IPS-11a (cell line): Measurements from ENCODE around the gene FAM135A.
"Not testable (repeated sequence)": the region's sequence is repeated elsewhere in the genome, so short reads cannot be mapped to it uniquely, and the experiment has no call there.

Source experiments
- H3K4me3 ChIP-seq: one replicate; pipeline ENCODE4 v1.5.1; 2013; ENCODE audit warnings: low read depth, low read length, control low read depth

The FAM135A gene

DNA sequence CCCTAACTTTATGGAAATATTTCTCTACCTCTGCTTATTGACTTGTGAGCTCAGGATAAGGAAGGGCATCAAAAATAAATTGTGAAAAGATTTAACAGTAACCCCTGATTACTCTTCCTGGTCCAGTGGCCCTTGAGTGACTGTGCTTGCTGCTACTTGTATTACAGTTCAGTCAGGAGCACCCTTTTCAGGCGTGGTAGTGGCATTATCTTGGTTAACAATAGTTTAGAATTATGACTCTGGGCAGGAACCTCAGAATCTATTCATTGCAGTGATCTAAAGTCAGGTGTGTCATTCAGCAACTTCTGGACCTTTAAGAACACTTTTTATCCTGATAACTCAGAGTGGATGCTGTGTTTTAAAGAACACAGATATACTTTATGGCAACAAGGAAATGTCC, 43.4 kb downstream of the FAM135A start:
- H3K4me3 ChIP-seq: no peak overlapping the region

DNA sequence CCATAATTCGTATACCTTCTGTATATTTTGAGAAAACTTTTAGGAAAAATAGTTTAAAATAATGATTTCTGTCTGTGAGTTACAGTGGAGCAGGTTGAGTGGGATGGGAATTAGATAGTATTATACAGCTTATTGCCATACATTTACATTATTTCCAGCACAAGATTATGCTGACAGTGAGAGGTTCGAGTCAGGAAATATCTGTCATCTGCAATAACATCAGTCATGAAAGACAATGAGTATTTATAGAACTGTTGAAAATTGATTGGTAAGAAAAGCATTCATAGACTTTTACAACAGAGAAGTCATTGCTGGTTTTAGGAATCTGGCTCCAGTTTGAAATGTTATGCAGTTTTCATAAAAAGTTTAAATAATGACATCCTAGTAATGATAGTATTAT, 45.9 kb downstream of the FAM135A start:
- H3K4me3 ChIP-seq: no peak overlapping the region

DNA sequence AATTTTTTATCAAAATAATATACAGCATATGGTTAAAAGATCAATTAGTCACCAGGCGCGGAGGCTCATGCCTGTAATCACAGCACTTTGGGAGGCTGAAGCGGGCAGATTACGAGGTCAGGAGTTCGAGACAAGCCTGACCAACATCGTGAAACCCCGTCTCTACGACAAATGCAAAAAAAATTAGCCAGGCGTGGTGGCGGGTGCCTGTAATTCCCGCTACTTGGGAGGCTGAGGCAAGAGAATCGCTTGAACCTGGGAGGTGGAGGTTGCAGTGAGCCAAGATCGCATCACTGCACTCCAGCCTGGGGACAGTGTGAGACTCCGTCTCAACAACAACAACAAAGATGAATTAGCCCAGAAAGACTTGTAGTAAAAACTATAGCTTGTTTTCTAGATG, 46.4 kb downstream of the FAM135A start:
- not testable (repeated sequence) for H3K4me3 ChIP-seq

DNA sequence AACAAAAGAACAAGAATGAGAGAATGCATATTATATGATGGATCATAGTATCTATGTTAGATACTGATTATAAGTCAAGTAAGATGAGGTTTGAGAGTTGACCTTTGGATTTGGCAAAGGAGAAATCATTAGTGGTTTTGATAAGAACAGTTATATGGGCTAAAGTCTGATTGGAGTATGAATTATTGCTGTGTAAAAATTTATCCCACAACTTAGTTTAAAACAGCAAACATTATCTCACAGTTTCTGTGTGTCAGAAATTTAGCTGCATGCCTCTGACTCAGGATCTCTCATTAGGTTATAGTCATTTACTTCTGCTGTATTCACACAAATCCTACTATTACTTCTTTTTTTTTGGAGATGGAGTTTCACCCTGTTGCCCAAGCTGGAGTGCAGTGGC, 56.7 kb downstream of the FAM135A start:
- no peak overlapping the region for H3K4me3 ChIP-seq

DNA sequence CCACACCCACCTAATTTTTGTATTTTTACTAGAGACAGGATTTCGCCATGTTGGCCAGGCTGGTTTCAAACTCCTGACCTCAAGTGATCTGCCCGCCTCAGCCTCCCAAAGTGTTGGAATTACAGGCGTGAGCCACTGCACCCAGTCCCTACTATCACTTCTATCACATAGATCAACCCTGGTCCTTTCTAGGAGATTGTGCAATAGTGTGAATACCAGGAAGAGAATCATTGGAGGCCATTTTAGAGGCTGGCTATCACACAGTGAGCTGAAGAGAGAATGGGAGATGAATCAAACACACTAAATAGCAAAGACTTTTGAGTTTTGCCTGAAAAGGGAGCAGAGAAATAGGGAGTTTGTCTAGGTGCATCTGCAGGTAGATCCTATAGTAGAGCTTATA, 57.2 kb downstream of the FAM135A start:
- not testable (repeated sequence) for H3K4me3 ChIP-seq

DNA sequence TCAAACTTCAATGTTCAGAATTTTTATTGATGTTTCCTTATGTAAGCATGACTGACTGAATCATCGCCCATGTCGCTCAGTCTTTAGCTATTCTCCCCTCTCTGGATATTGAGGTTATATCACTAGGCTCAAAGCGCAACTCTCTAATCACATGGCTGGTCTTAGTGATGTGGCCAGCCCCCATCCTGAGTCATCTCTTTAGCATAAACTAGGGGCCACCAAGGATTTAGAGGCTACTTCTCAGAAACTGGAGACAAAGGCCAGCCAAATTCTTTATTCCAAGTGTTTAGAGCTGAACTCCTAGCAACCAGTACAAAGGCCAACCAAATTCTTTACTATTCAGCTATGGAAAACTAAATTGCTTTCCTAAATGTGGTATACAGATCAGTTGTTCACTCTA, 61.4 kb downstream of the FAM135A start:
- no peak overlapping the region for H3K4me3 ChIP-seq

DNA sequence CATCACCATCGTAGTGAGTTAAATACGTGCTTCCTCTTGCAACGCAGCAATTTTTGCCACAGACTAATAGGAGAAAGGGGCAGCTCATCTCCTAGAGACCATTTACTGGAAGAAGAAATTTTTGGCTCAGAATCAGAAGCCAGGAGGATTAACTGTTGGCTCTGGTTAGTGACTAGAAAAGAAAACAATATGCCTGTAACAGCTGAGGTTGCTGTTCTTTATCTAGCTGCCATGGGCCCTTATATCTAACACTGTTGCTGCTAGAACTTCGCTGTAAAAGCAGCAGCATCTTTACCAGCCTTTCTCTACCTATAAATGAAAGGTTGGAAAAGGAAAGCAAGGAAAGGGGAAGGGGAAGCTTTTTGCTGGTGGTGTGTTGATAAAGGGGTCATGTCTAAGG, 65.9 kb downstream of the FAM135A start:
- no peak overlapping the region for H3K4me3 ChIP-seq

DNA sequence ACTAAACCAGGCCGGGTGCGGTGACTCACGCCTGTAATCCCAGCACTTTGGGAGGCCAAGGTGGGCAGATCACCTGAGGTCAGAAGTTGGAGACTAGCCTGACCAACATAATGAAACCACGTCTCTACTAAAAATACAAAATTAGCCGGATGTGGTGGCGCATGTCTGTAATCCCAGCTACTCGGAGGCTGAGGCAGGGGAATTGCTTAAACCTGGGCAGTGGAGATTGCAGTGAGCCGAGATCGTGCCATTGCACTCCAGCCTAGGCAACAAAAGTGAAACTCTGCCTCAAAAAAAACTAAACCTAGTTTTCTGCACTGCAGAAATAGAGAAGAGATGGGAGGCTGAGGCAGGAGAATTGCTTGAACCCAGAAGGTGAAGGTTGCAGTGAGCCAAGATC, 73.3 kb downstream of the FAM135A start:
- H3K4me3 ChIP-seq: not testable (repeated sequence)

DNA sequence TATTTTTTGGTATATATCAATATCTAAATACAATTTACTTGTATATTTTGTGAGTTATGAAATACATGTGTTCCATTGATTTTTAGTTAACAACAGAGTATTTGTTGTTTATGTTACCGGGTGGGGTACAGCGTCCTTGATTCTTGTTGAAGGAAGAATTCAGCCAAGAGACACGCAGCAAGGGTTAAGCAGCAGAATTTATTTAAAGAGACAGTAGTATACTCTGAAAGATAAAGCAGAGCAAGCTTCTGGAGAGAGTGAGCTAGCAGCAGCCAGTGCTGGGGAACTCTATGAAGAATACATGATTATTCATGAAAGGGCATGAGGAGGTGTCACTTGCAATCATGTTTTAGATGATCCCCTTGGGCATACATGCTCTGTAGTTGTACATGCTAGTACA, 76.1 kb downstream of the FAM135A start:
- H3K4me3 ChIP-seq: no peak overlapping the region

DNA sequence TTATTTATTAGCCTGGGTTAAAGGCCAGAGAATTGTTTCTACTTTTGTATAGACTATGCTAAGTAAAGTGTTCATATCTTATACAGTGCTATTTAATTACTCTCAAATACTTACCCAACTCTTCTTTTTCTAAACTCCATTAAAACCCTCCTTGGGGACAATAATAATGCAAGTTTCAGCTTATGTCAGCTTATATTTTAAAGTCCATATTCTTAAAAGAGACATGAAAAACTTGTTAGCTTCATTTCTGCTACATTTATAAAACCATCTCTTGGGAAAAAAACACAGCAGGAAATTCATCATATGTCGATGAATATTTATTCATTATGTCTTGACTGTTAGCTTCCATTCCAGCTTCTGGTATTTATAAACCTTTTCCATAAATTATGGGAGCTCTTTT, 81.5 kb downstream of the FAM135A start:
- no peak overlapping the region for H3K4me3 ChIP-seq

DNA sequence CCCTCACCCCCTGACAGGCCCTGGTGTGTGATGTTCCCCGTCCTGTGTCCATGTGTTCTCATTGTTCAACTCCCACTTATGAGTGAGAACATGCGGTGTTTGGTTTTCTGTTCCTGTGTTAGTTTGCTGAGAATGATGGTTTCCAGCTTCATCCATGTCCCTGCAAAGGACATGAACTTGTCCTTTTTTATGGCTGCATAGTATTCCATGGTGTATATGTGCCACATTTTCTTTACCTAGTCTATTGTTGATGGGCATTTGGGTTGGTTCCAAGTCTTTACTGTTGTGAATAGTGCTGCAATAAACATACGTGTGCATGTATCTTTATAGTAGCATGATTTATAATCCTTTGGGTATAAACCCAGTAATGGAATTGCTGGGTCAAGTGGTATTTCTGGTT, 82.5 kb downstream of the FAM135A start:
- H3K4me3 ChIP-seq: not testable (repeated sequence)

DNA sequence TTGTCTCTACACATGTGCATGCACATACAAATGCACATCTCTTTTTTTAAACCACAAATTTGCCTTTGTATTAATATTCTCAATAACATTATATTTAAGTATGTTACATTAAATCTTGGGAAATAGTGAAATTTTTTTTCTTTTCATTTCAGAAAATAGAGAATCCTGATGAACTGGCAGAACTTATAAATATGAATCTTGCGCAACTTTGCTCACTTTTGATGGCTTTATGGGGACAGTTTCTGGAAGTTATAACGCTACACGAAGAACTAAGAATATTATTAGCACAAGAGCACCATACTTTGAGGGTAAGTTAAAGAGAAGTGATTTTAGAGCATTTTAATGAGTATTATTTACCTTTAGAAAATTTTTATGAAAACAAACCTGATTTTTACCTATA, 89.2 kb downstream of the FAM135A start:
- no peak overlapping the region for H3K4me3 ChIP-seq

DNA sequence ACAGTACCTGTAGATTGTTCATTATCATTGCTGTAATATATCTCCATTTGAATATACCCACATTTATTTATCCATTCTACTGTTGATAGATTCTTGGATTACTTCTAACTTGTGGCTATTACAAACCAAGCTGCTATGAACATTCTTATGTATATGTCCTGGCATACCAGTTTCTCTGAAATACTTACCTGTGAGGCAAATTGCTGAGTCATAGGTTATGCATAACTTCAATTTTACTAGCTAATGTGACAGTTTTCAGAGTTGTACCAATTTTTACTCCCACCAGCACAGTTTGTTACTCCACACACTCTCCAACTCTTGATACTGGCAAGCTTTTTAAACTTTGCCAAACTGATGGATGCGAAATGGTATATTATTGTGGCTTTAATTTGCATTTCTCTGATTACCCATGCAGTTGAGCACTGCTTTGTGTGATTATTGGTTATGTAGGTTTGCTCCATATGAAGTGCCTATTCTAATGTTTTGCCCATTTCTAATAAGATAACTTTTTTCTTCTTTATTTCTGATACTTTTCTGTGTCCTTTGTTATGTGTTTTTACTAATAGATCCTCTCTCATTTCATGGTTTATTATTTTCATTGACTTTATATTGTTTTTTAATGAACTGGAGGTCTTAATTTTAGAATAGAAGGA, 90.6 kb downstream of the FAM135A start:
- H3K4me3 ChIP-seq: no peak overlapping the region

DNA sequence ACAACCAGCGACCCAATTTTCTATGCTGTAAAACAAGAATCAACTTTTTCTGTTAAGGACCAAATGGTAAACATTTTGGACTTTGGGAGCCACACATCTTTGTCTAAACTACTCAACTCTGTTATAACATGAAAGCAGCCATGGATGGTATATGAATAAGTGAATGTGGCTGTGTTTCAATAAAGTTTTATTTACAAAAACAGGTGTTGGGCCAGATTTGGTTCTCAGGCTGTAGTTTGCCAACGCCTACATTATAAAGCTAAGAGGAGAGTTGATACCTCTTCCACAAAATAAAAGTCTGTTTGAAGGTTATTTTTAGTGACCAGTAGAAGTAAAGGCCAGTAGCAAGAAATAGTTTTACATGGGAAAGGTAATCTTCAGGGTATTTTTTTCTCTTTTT, 93.0 kb downstream of the FAM135A start:
- H3K4me3 ChIP-seq: no peak overlapping the region

DNA sequence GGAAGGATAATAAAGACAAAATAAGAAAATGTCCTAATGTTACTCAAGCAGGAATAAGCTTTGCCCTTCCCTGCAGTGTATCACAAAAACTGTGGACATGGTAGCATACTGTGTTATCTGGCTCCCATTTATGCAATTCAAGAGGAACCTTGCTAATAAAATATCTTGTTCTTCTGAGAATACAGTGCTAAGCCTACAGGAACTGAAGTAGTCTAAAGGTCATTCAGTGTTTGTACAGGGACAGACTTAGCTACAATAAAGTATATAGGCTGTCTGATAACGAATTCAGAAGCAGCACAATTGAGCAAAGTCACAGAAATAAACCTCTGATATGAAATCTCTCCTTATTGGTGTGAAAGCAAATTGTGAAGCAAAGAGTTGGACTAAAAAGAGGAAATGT, 93.9 kb downstream of the FAM135A start:
- H3K4me3 ChIP-seq: no peak overlapping the region

DNA sequence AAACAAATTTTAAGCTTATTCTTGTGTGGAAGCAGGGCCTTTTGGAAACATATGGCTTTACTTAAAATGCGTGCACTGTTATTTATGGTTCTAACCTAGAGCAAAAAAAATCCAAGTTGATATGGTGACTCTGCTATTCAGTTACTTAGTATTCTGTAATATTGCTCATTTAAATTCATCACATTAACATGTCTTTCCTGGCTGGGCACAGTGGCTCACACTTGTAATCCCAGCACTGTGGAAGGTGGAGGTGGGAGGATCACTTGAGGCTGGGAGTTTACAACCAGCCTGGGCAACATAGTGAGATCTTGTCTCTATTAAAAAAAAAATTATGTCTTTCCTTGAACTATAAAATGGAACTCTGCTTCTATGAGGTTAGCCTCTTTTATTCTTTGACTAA, 95.6 kb downstream of the FAM135A start:
- no peak overlapping the region for H3K4me3 ChIP-seq

DNA sequence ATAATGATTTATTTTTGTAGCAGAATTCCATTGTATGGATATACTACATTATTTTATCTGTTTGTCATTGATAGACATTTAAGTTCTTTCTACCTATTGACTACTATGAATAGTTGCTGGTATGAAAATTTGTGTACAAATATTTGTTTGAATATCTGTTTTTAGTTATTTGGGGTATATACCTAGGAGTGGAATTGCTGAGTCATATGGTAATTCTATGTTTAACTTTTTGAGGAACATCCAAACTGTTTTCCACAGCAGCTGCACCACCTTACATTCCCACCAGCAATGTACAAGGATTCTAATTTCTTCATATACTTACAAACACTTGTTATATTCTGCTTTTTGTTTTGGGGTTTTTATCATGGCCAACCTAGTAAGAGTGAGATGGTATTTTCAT, 97.3 kb downstream of the FAM135A start:
- no peak overlapping the region for H3K4me3 ChIP-seq

DNA sequence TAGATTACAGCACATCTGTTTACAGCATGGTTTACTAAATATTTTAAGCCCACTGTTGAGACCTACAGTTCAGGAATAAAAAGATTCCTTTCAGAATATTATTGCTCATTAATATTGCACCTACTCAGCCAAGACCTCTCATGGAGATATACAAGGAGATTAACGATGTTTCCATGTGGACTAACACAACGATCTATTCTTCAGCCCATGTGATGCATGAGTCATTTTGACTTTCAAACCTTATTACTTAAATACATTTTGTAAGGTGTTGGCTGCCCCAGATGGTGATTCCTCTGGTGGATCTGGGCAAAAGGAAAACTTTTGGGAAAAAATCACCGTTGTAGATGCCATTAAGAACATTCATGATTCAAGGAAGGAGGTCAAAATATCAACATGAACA, 105.4 kb downstream of the FAM135A start:
- no peak overlapping the region for H3K4me3 ChIP-seq

DNA sequence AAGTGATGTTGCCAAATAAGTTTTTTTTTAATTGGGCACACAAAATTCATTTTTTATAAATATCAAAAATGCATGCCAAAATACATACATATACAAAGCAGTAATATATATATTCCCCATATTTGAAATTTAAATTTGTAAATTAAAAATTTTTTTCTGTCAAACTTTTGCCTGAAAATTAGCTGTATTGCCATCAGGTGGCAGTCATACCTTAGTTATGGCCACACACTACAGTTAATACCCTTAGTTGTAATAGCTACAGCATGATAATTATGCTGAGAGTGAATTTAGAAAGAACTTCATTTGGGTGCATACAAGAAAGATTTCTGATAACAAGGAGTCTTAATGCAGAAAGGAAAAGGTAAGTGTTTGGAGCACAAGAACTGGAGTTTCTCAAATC, 107.3 kb downstream of the FAM135A start:
- no peak overlapping the region for H3K4me3 ChIP-seq

DNA sequence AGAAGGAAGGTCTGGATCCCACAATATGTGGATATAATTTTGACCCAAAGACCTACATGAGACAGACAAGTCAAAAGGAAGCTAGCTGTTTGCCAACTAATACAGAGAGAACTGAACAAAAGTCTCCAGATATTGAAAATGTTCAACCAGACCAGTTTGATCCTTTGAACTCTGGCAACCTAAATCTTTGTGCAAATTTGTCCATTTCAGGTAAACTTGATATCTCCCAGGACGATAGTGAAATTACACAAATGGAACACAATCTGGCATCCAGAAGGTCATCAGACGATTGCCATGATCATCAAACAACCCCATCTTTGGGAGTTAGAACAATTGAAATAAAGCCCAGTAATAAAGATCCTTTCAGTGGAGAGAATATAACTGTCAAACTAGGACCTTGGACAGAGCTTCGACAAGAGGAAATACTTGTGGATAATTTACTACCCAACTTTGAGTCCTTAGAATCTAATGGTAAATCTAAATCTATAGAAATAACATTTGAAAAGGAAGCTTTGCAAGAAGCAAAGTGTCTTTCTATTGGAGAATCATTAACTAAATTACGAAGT, 111.5 kb downstream of the FAM135A start:
- no peak overlapping the region for H3K4me3 ChIP-seq

DNA sequence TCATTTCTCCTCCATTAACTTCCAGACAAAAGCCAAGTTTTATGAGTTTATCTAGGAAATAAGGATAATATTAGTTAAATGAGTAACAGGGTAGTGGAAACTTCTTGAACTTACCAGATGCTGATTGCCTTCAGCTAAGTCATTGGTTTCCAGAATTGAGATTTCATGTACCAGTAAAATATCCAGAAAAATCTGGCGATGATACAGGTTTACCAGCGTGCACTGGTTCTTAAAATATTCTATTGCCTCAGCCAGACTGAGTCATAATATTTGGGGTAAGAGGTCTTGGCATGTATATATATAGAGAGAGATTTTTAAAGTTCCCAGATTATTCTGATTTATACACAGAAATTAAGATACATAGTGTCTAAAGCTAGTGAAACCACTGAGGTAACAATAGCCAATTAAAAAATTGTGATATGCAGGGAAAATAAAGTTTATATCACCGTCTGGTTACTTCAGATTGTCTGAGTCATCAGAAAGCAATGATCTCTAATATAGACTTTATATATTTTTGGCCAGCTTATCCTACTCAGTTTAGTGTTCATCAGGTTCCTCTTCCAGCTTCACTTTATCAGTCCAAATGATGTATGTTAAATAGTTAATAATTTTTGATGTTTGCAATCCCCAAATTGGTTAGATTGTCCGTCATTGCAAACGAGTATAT, 113.9 kb downstream of the FAM135A start:
- no peak overlapping the region for H3K4me3 ChIP-seq

DNA sequence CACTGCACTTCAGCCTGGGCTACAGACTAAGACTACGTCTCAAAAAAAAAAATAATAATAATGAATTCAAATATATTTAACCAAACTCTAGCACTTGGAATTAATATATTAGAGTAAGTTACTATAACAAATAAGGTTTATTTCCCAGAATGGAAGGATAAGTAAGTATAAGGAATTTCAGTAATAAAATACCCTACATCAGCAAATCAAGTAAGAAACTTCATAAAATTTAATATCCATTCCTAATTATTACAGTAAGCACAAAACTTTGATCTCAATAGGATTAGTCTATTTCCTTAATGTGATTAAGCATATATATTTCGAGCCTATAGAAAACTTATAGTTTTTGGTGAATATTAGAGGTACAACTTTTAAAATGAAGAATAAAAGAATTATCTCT, 116.7 kb downstream of the FAM135A start:
- no peak overlapping the region for H3K4me3 ChIP-seq

DNA sequence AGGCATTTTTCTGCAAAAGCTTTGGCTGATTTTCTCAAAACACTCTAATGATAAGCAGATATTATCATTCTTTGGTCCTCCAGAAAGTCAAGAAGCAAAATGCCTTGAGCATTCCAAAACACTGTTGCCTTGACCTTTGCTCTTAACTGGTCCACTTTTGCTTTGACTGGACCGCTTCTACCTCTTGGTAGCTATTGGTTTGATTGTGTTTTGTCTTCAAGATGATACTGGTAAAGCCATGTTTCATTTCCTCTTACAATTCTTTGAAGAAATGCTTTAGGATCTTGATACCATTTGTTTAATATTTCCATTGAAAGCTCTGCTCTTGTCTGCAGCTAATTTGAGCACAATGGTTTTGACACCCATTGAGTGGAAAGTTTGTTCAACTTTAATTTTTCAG, 117.8 kb downstream of the FAM135A start:
- no peak overlapping the region for H3K4me3 ChIP-seq
